Stimulated activated CD4-positive, alpha-beta T cell treated with anti-CD3 and anti-CD28 coated beads, Interleukin-15, amount 100 ng/mL, for 1 hour (primary cell): Measurements from ENCODE around the gene NEDD4L.

Experiments
- DNase-seq, 2 donors: peaks; one replicate each; pipeline ENCODE4 v3.0.0-alpha.2; 2020; ENCODE audit warnings: low read depth in 1 of 2, low spot score in 1 of 2

The NEDD4L gene

DNA sequence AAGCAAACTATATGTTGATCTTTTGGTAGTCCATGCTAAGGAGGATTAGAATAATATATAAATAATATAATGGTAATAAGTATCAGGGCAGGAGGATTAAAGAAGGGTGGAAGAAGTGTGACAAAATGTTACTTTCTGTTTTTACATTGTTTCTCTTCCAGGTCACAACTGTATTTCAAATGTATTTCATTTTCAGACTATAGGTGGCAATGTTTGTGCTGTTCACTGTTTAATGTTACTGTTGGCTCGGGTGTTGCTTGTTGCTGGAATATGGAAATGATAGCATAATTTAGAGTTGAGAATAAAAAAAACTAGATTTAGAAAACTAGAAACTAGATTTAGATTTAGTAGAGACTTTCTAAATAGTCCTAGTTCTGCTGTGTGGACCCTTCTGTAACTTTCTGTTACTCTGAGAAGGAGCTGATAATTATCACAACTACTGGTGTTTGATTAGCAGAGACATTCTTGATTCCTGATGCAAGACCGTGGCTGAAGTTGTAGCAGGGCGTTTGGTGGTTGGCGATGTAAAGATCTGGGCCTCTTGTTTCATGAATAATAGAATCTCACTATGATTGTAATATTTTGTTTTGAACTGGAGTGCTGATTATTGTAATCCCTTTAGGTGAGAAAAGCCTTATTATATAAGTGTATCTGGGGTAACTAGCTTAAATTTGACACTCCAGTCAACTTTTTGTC, 7.9 kb downstream of the NEDD4L start:
- no peak for DNase-seq

DNA sequence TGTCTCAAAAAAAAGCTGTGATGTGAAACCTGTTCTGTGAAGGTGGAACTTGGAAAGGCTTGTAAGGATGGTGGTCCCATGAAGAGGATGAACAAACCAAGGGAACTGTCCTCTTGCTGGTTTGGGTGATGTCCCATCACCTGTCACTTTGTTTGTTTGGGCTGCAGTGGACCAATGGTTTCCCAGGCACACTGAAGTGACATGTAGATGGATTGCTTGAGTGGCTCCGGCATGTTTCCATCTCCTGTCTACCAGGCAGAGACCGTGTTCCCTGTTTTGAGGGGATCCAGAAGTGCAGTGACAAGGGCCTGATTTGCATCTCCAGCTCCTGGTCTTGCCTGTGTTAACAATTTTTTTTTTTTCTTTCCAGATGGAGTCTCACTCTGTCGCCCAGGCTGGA, 8.9 kb downstream of the NEDD4L start:
- DNase-seq, result no peak

DNA sequence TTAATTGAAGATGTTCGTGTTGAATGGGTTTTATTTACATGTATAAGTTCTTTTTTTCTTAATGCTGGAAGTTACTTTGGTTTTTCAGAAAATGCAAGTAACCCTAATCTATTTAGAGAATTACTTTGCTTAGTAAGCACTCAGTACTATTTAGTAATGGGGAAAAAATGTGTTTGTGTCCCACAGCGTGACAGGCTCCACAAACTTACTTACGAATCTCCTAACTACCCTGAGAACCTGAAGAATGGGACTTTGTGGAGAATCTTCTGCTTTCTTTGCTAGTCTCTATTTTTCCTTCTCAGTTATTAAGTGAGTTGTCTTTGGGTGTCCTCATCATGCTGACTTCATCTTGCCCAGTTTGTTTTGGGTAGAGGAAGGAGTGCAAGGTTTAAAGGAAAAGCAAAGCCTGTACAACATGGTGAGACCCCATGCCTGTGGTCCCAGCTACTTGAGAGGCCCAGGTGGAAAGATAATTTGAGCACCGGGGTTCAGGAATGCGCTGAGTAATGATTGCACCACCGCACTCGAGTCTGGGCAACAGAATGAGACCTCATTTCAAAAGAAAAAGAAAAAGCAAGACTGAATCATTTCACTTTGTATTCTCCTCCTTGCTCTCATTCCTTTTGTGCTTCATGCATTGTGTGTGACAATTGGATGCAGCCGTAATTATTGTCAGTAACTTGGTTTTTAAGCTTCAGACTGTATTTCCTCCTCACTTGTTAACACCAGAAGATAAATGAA, 10.2 kb downstream of the NEDD4L start:
- DNase-seq, result no peak

DNA sequence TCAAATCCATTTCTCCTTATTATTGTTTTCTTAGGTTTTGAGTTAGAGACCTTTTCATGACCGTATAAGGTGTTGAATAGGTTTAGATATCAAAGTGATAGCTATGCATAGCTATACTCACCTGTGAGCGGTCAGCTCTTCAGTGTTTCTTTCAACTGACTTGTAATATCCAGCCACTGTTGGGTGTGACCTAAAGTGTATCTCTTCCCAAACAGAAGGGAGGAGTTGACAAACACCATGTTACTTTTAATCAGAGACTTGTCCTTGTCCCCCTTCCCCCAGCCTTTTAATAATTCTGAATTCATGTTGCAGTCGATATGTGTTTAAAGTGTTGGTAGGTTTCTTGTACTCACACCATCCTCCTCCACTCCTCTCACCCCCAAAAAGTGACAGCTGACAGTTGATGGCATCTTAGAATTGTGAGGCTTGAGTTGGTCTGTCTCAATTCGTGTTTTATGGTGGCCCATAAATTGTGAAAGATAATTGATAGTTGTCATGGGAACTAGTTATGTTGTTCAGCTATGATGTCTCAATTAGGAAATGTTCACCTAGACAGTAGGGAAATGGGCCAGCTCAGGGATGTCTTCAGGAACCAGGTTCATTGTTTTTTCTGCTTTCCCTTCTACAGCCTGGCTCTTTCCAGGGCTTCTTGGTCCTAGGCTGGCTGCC, 12.0 kb downstream of the NEDD4L start:
- no peak for DNase-seq

DNA sequence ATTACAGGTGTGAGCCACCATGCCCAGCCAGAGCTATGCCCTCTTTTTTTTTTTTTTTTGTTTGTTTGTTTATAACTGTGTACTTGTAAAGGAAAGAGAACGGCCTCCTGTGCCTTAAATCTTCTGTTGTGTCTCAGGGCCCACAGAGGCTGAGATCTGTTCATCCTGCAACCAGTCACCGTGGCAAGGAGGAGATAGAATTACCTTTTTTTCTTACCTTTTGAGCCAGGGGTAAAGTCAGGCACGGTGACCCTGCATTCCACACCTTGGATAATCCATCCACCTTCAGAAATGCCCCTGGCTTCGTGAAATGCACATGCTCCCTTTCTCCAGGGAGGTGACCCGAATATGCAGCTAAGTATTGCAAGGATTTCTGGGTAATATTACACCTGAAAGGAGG, 12.8 kb downstream of the NEDD4L start:
- no peak for DNase-seq

DNA sequence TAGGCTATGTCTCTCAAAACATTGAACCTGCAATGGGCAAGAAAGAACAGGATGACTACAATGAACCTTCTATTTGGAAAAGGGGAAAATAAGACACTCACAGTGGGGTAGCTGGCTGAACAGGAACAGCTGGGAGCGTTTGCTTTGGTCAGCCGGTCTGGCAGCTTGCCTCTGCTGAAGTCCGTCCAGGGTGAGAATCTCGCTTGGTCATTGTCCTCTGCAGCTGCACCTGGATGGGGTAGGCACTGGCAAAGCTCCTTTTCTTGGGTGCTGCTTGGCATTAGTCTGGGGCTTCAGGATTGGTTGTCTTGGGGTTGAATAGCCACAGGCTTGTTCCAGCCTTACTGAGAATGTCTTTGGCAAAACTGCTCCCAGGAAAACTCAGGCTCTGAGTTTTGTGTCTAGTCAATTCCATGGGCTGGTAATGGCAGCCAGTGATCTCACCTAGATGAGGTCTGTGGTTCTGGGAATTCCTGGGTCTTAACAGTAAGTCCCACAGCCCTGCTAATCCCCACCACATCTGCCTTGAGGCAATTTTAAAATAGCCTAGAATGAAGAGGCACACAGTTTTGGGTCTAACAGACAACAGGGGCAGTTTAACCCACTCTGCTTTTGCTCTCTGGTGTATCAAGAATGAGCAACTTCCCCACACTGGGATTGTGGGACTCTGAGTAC, 13.4 kb downstream of the NEDD4L start:
- DNase-seq, result no peak

DNA sequence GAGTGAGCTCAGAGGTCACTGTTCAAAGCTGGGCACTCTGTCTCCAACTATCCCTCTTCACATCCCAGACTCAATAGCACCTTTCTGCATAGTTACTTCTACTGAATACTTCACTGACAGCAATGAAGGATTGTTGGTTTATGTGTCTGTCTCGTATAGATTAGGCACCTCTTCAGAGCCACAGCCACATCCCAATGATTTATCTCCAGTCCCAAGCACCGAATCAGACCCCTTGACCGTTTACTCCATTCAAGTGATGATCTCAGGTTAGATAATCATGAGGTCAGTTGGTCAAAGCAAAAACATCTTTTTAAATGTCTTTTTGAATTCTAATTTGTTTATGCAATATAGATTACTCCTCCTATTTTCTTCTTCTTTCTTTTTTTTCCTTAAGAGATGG, 14.7 kb downstream of the NEDD4L start:
- DNase-seq, result no peak

DNA sequence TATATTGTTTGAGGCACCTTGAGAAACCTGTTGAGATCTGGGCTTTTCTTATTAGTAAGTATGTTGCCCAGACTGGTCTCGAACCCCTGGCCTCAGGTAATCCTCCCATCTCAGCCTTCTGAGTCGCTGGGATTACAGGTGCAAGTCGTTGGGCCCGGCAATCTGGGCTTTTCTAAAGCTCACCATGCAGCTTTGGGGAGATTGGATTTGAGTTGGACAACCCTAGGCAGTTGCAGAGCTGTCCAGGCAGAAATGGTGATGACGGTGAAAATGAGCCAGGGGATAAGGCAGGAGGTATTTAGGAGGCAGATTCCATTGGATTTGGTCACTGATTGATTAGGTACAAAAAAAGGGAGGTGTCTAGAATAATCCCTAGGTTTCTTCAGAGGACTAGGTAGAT, 16.2 kb downstream of the NEDD4L start:
- DNase-seq, result no peak

DNA sequence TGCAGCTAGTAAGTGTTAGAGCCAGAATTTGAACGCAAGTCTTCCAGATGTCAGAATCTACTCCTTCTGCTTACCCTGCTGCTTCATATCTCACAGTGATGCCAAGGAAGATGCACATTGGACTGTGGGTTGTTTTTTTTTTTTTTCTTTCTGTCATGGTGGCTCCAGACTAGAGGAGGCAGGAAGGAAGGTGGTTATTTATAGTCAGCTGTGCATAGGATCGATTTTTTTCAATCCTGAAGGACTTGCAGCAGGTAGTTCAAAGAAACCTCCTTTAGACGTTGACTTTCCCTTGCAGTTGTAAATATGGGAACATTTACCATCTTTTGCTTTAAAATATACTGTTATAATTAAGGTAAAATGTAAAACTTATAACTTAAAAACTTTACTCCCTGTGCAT, 17.3 kb downstream of the NEDD4L start:
- DNase-seq, result no peak

DNA sequence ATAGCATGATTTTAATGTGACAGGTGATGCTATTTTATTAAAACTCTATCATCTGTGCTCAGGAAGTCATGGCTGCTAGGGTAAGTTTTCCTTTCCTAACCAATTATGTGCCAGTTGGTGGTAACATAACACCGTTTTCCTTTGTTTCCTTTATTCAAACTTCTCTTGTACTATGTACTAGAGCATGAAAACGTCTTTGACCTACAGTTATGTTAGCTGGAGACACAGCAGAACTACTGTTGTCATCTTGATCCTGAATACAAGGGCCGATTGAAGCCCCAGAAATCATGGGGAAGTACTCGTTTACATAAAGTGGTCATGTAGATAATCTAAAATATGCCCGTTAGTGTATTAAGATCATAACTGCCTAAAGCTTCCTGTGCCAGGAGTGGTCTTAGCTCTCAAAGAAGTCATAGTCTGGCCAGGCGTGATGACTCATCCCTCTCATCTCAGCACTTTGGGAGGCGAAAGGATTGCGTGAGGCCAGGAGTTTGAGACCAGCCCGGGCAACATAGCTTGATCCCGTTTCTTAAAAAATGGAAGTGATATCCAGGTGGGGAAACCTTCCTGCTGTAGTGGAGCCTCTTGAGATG, 20.5 kb downstream of the NEDD4L start:
- no peak for DNase-seq

DNA sequence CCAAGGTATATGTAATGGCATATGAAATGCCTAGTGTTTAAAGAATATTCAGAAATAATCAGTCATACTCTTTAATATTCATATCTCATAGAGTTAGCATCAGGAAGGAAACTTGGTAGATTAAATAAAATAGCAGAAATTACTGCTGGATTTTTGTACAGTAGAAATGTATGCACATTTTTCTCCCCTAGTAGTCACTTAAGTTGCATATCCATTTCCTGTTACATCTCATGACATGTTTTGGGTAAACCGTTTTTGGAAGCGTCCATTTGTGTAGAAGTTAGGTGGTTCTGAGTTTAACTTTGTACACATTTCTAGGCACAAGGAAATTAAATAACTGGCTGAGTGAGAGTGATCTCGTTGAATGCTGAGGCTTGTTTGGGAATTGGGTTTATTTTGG, 21.9 kb downstream of the NEDD4L start:
- no peak for DNase-seq

DNA sequence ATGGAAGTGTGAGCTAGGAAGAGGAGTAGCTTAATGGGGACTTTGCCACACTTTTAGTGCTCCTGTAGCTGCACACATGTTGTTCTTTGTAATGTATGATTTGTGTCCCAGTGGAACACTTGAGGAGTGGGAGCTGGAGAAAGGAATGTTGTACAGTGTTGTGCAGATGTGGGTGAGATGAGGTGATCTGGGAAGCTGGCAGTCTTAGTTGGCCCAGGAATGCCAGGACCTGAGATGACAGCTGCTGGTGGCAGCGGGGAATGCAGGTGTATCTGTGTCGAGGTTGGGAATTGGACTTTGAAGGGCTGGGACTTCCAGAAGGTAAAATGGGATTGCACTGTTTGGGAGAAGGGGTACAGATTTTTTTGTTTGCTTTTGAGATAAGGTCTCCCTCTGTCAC, 23.6 kb downstream of the NEDD4L start:
- DNase-seq, result no peak

DNA sequence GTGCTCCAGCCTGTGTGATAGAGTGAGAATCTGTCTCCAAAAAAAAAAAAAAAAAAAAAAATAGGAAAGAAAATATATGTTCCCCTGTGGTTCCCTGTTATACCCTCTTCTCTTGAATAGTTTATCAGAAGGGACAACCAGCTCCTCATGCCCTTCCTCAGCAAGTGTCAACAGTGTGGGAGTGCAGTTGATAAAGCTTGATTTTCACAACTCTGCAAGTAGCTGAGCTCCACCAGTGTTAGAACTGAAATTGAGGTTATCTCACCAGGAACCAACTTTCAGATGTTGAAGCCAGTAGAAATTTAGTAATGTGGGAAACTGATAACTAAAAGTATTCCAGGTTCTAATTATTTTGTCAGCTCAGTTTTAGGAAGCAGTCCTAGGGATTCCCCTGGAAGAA, 25.1 kb downstream of the NEDD4L start:
- no peak for DNase-seq

DNA sequence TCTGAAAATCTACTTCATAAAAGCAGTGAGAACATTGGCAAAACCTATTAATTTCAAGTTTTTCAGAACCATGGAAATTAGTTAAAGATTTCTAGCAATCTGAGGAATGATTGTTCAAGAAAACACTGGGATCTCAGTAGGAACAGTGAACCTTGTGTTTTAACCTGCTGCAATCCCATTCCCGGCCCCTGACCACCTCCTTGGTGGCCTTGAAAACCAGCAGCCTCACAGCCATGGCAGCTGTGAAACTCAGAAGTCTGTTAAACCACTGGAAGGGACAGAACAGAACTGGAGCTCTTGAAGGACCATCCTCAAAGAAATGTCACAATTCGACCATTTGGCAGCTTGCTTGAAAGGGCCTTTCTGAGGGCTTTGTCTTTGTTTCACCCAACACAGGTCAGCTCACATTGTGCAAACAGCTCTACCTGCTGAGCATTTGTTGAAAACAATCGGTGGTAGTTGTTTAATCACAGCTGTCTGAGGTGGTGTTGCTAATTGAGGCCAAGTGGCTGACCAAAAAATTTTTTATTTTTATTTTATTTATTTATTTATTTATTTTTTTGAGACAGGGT, 25.8 kb downstream of the NEDD4L start:
- no peak for DNase-seq

DNA sequence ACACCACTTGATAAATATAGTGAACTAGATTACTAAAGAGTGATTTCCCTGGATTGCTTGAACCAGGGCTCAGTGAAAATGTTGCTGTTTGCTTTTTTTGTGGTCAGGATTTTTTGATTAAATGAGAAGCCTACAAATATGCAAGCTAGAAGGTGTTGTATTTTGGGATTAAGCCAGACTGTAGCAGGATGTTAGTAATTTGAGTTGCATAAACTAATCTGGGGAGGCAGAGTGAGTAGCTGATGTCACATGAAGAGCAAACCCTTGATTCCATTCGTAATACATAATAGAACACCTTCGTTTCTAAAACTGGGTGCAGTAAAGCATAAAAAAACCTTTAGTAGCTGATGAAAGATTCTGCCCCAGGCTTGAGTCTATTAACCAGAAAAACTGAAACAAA, 32.0 kb downstream of the NEDD4L start:
- DNase-seq, result no peak

DNA sequence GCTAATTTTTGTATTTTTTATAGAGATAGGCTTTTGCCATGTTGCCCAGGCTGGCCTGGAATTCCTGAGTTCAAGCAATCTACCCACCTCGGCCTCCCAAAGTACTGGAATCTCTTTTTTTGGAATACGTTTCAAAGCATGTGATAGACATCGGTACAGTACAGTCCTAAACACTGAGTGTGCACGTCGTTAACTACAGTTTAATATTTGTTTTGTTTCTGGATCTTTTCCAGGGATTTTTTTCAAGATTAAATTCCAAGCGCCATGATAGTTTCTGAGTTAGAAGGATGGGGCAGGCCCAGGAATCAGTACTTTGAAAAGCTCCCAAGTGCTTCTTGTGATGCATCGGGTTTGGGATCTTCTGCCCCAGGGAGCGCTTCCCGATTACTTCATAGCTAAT, 33.3 kb downstream of the NEDD4L start:
- no peak for DNase-seq

DNA sequence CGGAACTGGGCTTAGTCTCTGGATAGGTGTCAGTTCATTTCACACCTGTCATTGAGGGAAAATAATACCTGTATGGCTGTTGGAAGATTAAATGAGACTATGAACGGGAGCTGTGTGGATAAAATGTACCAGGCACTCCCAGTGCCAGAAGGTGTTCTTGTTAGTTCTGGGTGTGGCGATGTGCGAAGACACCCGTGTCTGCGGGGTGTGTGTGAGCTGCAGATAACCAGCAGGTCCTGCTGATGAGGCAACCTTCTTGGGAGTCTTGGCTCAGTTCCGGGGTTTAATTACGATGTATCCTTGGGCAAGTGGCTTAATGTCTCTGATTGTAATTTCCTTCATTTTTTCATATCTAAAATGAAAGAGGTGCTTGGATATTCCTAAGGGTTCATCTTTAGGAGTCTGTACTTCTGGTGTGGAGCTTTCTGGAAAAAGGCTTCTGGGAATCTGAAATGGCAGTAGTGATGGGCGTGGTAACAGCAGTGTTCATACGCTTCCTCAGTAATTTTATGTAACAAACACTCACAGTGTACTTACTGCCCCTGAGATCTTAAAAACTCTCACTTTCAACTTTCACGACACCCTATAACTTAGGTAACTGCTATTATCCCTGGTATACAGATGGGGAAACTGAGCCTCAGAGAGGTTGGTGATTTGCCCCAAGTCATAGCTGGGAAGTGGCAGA, 35.0 kb downstream of the NEDD4L start:
- no peak for DNase-seq

DNA sequence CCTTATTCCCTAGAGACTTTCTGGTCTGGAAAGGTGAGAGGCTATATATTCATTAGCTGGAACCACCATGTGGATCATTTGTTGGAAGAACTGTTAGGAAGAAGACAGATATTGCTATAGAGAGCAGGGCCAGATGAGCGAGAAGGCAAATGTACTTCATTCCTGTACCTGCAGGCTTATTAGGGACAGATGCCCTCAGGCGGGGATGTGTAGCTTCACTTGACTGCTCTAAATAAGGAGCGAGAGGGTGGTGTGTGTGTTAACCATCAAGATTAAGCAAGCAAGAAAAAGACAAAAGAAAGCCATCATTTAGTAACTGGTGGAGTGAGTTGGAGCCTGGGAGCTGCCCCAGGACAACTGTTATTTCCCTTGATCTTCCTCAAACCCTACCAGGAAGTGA, 36.4 kb downstream of the NEDD4L start:
- no peak for DNase-seq

DNA sequence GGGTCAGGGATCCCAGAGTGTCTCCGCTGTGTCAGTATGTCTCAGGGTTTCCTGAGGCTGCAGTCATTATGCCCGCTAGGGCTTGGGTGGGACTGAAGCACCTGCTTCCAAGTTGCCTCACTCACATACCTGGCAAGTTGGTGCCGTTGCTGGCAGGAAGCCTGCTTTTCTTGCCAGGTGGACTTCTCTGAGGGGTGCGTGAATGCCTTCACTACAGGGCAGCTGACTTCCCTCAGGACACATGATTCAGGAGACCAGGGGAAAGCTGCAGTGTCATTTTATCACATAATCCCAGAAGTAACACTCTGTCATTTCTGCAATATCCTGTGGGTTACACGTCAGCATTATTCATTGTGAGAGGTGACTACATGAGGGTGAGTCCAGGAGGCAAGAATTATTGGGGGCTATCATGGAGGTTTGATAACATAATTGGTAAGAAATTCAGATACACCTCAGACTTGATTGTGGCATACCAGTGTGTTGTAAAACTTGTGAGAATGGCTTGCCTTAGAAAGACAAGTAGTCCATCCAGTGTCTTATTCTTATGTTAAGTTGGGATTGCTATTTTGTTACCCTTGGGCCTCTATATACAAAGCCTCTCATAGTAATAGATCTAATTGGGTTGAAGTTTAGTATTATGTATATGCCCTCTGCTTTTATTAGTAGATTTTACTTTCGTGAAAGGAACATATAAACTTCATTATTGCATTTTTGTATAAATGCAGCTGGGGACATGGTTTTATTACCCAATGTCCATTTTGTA, 44.1 kb downstream of the NEDD4L start:
- DNase-seq, result no peak

DNA sequence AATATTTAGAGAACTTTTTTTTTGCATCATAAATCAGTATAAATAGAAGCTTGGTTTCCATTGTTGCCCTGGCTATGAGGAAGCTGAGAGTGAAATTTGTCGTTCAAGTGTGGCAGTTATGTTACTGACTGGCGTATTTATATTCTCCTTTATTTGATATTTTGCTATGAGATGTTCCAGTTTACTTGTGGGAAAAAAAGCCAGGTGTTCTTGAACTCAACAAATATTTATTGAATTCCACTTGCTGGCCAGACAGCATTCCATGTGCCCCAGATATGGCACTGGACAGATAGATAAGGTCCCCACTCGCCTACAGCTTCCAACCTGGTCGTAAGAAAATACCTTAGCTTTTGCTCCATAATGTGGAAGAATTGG, 44.7 kb downstream of the NEDD4L start:
- DNase-seq, result no peak
